Measurements from ENCODE around the gene E2F6.

E2F6 gene

GRCh38 chr2:11492720-11493119 lies 26.8 kb upstream of the E2F6 start:
- DNase-seq = no peak

GRCh38 chr2:11492244-11492643 lies 26.3 kb upstream of the E2F6 start:
- no peak for DNase-seq

GRCh38 chr2:11491348-11491933 lies 25.5 kb upstream of the E2F6 start:
- no peak for DNase-seq

- DNase-seq = no peak
Observed at GRCh38 chr2:11490194-11490593, 24.2 kb upstream of the E2F6 start.

- no peak for DNase-seq
Observed at GRCh38 chr2:11488809-11489208, 22.8 kb upstream of the E2F6 start.

- no peak for DNase-seq
Observed at GRCh38 chr2:11483806-11484617, 18.1 kb upstream of the E2F6 start.

- no peak for DNase-seq
Observed at GRCh38 chr2:11482473-11483035, 16.6 kb upstream of the E2F6 start.

GRCh38 chr2:11481789-11482472 lies 16.0 kb upstream of the E2F6 start:
- DNase-seq = no peak

GRCh38 chr2:11481426-11481788 lies 15.4 kb upstream of the E2F6 start:
- DNase-seq = no peak

- no peak for DNase-seq
Observed at GRCh38 chr2:11480859-11481258, 14.9 kb upstream of the E2F6 start.

- no peak for DNase-seq
Observed at GRCh38 chr2:11480406-11480805, 14.4 kb upstream of the E2F6 start.

- no peak for DNase-seq
Observed at GRCh38 chr2:11478899-11479605, 13.1 kb upstream of the E2F6 start.

GRCh38 chr2:11477994-11478393 lies 12.0 kb upstream of the E2F6 start:
- peak; percentile 78 for DNase-seq

- DNase-seq = no peak
Observed at GRCh38 chr2:11473659-11474433, 7.9 kb upstream of the E2F6 start.

GRCh38 chr2:11467749-11468148 lies 1.8 kb upstream of the E2F6 start:
- no peak for DNase-seq

- DNase-seq = no peak
Observed at GRCh38 chr2:11467129-11467649, 1.2 kb upstream of the E2F6 start.

- no peak for DNase-seq
Observed at GRCh38 chr2:11466307-11467128, 557 bp upstream of the E2F6 start.

GRCh38 chr2:11465110-11465484 lies 864 bp downstream of the E2F6 start:
- DNase-seq = no peak

GRCh38 chr2:11459816-11460215 lies 6.1 kb downstream of the E2F6 start:
- no peak for DNase-seq

GRCh38 chr2:11458753-11459152 lies 7.2 kb downstream of the E2F6 start:
- no peak for DNase-seq

- no peak for DNase-seq
Observed at GRCh38 chr2:11457935-11458334, 8.0 kb downstream of the E2F6 start.
